Sigmoid colon (tissue), 7 donors: Measurements from ENCODE around the gene EDDM3A. TPM values are rescaled to one million over a fixed set of nuclear protein-coding genes. Genes with fewer than 3 reads are reported as not detected.

Experiments used
- DNase-seq: peaks from one replicate; pipeline ENCODE4 v3.0.0-alpha.2; 2019
- H3K27ac ChIP-seq, 4 donors: fragments of 200-600 bp; sonication (generic); one replicate each; pipeline ENCODE4 v1.5.1; 2016 to 2019; ENCODE audit warnings: mild to moderate bottlenecking in 1 of 4
- H3K27me3 ChIP-seq, 3 donors: fragments of 200-600 bp; sonication (generic); one replicate each; pipeline ENCODE4 v1.5.1; 2019; ENCODE audit warnings: mild to moderate bottlenecking in 1 of 3
- H3K36me3 ChIP-seq, 4 donors: fragments of 200-600 bp; sonication (generic); one replicate each; pipeline ENCODE4 v1.5.1; 2016 to 2019
- H3K4me1 ChIP-seq, 4 donors: fragments of 200-600 bp; sonication (generic); one replicate each; pipeline ENCODE4 v1.5.1; 2017 to 2019
- H3K4me3 ChIP-seq, 4 donors: fragments of 200-600 bp; sonication (generic); one replicate each; pipeline ENCODE4 v1.5.1; 2017 to 2019; ENCODE audit warnings: mild to moderate bottlenecking in 2 of 4, moderate library complexity in 1 of 4
- H3K9me3 ChIP-seq, 4 donors: fragments of 200-600 bp in 3 of 4; sonication (generic) in 3 of 4; one replicate each; pipeline versions ENCODE4 v1.5.1 to v1.6.1; 2013 to 2019
- CTCF ChIP-seq, 4 experiments: fragments of 450-650 bp in 3 of 4; fragments of 200-600 bp in 1 of 4; IDR thresholded peaks; one replicate each; pipeline ENCODE4 v1.5.1; 2016 to 2019; ENCODE audit warnings: antibody characterized with exemption in 4 of 4, mild to moderate bottlenecking in 3 of 4, moderate library complexity in 2 of 4
- EP300 ChIP-seq, 4 donors: sonication (generic); formaldehyde crosslinking; IDR thresholded peaks; one replicate each; pipeline ENCODE4 v1.6.1; 2017; ENCODE audit warnings: antibody characterized with exemption in 4 of 4
- POLR2A ChIP-seq, 2 donors: fragments of 450-650 bp; IDR thresholded peaks; one replicate each; pipeline ENCODE4 v1.6.1; 2016; ENCODE audit warnings: antibody characterized with exemption in 2 of 2, mild to moderate bottlenecking in 2 of 2, moderate library complexity in 2 of 2
- POLR2AphosphoS5 ChIP-seq, 4 donors: sonication (generic); formaldehyde crosslinking; IDR thresholded peaks; one replicate each; pipeline ENCODE4 v1.6.1; 2017; ENCODE audit warnings: antibody characterized with exemption in 4 of 4
- WGBS, 2 donors: extraction: QIAGEN DNeasy Blood & Tissue Kit; methylation state at CpG; one replicate each; pipeline ENCODE4 v1.1.7; 2013; 5-methylcytosine and 5-hydroxymethylcytosine counted together
- intact Hi-C: fragments of 100-400 bp; cut with DNase I; formaldehyde crosslinking; loops from one replicate; pipeline ENCODE4 v1.15.1; 2023
- polyA plus RNA-seq, 3 donors: library from polyadenylated mRNA; stranded (reverse); fragments of 200-250 nt; gene quantifications; one replicate each; pipeline ENCODE4 v1.2.3, GENCODE V29; 2013
- total RNA-seq, 4 donors: library from RNA; depleted of rRNA; stranded (reverse); fragments of >200 nt; gene quantifications; one replicate each; pipeline ENCODE4 v1.1.0, GENCODE V29; 2016
- donor health status: healthy with polysubstance abuse.
- donor health status: Bipolar disorder and iron deficiency.
- donor health status: healthy.

EDDM3A gene
- total RNA-seq (not detected), polyA plus RNA-seq (not detected)

- TF ChIP-seq EP300 (IDR thresholded peaks at IDR 0.05) (no peak), CTCF (IDR thresholded peaks at IDR 0.05) (no peak), POLR2A (IDR thresholded peaks at IDR 0.05) (no peak), POLR2AphosphoS5 (IDR thresholded peaks at IDR 0.05) (no peak)
- H3K9me3 ChIP-seq, result no peaks in the 10 kb centered on the region
- no peak within 1 kb of the TSS for H3K27ac ChIP-seq
- H3K4me3 ChIP-seq, result no peak within 1 kb of the TSS
- 85% methylated on average over 6 of the region's 6 CpGs for WGBS, 2 donors
- H3K36me3 ChIP-seq, result no peaks in the 10 kb centered on the region
- no peak for DNase-seq
- no peaks in the 10 kb centered on the region for H3K4me1 ChIP-seq
- no peaks in the 10 kb centered on the region for H3K27me3 ChIP-seq
- intact Hi-C loops, result no loop called here
Measured at GRCh38 chr14:20745571-20746358, at the start of gene EDDM3A. EDDM3A (plus strand) TSS chr14:20745887; CDS start chr14:20747581, 1,694 bp downstream.

- peaks cover 0 to 43% (median 1%) of the 10 kb centered on the region in 4 donors for H3K36me3 ChIP-seq
- H3K9me3 ChIP-seq, result no peaks in the 10 kb centered on the region
- no peak for TF ChIP-seq EP300 (IDR thresholded peaks at IDR 0.05)
- no peak for TF ChIP-seq POLR2AphosphoS5 (IDR thresholded peaks at IDR 0.05)
- no peak for TF ChIP-seq POLR2A (IDR thresholded peaks at IDR 0.05)
- TF ChIP-seq CTCF (IDR thresholded peaks at IDR 0.05), result no peak
- no peak overlapping the region for H3K4me3 ChIP-seq
- H3K4me1 ChIP-seq, result no peaks in the 10 kb centered on the region
- no peak for DNase-seq
- no peaks in the 10 kb centered on the region for H3K27me3 ChIP-seq
- WGBS, 2 donors, result 88 to 92% methylated on average over 5 of the region's 5 CpGs
- intact Hi-C loops, result loop anchor here (5.0 to 10.0 kb wide), 2 partner anchors 158 to 276 kb away; no protein-coding TSS in a partner anchor
- no peak overlapping the region for H3K27ac ChIP-seq
Measured at GRCh38 chr14:20696764-20697163, 48.9 kb upstream of the EDDM3A start.

GRCh38 chr14:20697273-20698017, 48.2 kb upstream of the EDDM3A start:
- Histone ChIP-seq H3K27me3 (no peaks in the 10 kb centered on the region), H3K27ac (no peak overlapping the region), H3K9me3 (no peaks in the 10 kb centered on the region), H3K36me3 (peaks cover 0 to 43% (median 1%) of the 10 kb centered on the region in 4 donors), H3K4me3 (no peak overlapping the region), H3K4me1 (no peaks in the 10 kb centered on the region)
- DNase-seq, result no peak
- intact Hi-C loops, result loop anchor here (5.0 to 10.0 kb wide), 2 partner anchors 157 to 275 kb away; no protein-coding TSS in a partner anchor
- 32 to 38% methylated on average over 6 of the region's 6 CpGs for WGBS, 2 donors
- TF ChIP-seq POLR2A (IDR thresholded peaks at IDR 0.05), result no peak
- peak in 3 of 4 experiments; percentile 28 to 46 (median 46) for TF ChIP-seq CTCF (IDR thresholded peaks at IDR 0.05)
- no peak for TF ChIP-seq POLR2AphosphoS5 (IDR thresholded peaks at IDR 0.05)

GRCh38 chr14:20698018-20698329, 47.7 kb upstream of the EDDM3A start:
- no peak overlapping the region for H3K4me3 ChIP-seq
- peaks cover 0 to 43% (median 1%) of the 10 kb centered on the region in 4 donors for H3K36me3 ChIP-seq
- TF ChIP-seq CTCF (IDR thresholded peaks at IDR 0.05), result no peak
- no peak for DNase-seq
- intact Hi-C loops, result loop anchor here (5.0 to 10.0 kb wide), 2 partner anchors 157 to 274 kb away; no protein-coding TSS in a partner anchor
- H3K27me3 ChIP-seq, result no peaks in the 10 kb centered on the region
- H3K4me1 ChIP-seq, result no peaks in the 10 kb centered on the region
- H3K27ac ChIP-seq, result no peak overlapping the region
- H3K9me3 ChIP-seq, result no peaks in the 10 kb centered on the region
